ENCODE data around the gene ZNF620.

The ZNF620 gene

DNA sequence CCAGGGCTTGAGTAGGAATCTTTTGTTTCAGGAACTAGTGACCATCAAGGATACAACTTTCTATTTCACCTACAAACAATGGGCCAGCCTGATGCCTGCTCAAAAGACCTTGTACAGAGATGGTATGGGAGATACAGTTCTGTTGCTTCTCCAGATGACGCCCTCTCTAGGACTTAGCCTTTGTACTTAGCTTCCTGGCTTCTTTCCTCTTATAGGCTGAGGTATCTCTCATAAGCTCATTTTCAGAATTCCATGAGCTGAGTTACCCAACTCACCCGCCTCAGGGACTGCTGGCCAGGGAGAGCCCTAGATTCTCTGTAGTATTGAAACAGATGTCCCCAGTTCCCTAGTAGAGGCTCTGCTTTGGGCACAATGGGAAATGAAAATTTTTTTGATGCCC lies 8.6 kb upstream of the ZNF620 start:
- CTCF ChIA-PET, result no interaction called here
- TF ChIP-seq ELF4 (IDR thresholded peaks at IDR 0.05), result no peak
- no peak for TF ChIP-seq SUZ12 (IDR thresholded peaks at IDR 0.05)
- TF ChIP-seq ZNF384 (IDR thresholded peaks at IDR 0.05), result no peak
- TF ChIP-seq, protein P1, sequence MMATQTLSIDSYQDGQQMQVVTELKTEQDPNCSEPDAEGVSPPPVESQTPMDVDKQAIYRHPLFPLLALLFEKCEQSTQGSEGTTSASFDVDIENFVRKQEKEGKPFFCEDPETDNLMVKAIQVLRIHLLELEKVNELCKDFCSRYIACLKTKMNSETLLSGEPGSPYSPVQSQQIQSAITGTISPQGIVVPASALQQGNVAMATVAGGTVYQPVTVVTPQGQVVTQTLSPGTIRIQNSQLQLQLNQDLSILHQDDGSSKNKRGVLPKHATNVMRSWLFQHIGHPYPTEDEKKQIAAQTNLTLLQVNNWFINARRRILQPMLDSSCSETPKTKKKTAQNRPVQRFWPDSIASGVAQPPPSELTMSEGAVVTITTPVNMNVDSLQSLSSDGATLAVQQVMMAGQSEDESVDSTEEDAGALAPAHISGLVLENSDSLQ (IDR thresholded peaks at IDR 0.05), result no peak
- no peak for TF ChIP-seq BHLHE40 (IDR thresholded peaks at IDR 0.05; ENCODE audit: borderline replicate concordance)
- TF ChIP-seq LEF1 (IDR thresholded peaks at IDR 0.05; ENCODE audit: borderline replicate concordance), result no peak
- no peak for TF ChIP-seq HDGF (IDR thresholded peaks at IDR 0.05; ENCODE audit: borderline replicate concordance)
- TF ChIP-seq FOXK2 (IDR thresholded peaks at IDR 0.05), result no peak
- no peak for TF ChIP-seq TARDBP (IDR thresholded peaks at IDR 0.05)
- no peak for TF ChIP-seq SP1 (IDR thresholded peaks at IDR 0.05)
- TF ChIP-seq NFRKB (IDR thresholded peaks at IDR 0.05), result no peak
- no peak for TF ChIP-seq FOXM1 (IDR thresholded peaks at IDR 0.05; ENCODE audit: borderline replicate concordance)
- TF ChIP-seq L3MBTL2 (conservative IDR thresholded peaks at IDR 0.05), result no peak
- no peak for TF ChIP-seq FOXA1 (IDR thresholded peaks at IDR 0.05)
- no peak for TF ChIP-seq CTBP1 (IDR thresholded peaks at IDR 0.05; ENCODE audit: borderline replicate concordance)
- no peak for TF ChIP-seq ARNT (IDR thresholded peaks at IDR 0.05)
- POLR2A ChIA-PET, result no interaction called here
- no peak for DNase-seq (ENCODE audit: extremely low spot score)

DNA sequence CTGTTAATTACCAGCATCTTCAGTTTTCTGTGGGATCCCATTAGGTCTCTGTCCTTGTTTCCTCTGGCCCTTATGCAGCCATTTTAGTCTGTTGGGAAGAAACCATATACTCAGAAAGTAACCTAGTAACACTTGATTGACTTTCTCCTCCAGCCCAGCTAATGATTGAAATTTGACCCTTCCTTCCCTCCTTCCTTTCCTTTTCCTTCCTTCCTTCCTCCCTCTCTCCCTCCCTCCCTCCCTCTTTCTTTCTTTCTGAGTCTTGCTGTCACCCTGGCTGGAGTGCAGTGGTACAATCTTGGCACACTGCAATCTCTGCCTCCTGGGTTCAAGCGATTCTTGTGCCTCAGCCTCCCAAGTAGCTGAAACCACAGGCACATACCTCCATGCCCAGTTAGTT lies 5.9 kb upstream of the ZNF620 start:
- ChIA-PET CTCF (no interaction called here), POLR2A (interaction anchor here (1.4 kb wide), 1 partner anchor 43 kb away, joined by 3 read pairs; the partner anchor contains the start of gene RPL14)
- DNase-seq (ENCODE audit: extremely low spot score), result no peak
- no peak for TF ChIP-seq ELF4 (IDR thresholded peaks at IDR 0.05)
- TF ChIP-seq, protein P1 (IDR thresholded peaks at IDR 0.05), result no peak
- no peak for TF ChIP-seq CTBP1 (IDR thresholded peaks at IDR 0.05; ENCODE audit: borderline replicate concordance)
- no peak for TF ChIP-seq FOXM1 (IDR thresholded peaks at IDR 0.05; ENCODE audit: borderline replicate concordance)
- TF ChIP-seq SP1 (IDR thresholded peaks at IDR 0.05), result no peak
- TF ChIP-seq SUZ12 (IDR thresholded peaks at IDR 0.05), result no peak
- no peak for TF ChIP-seq L3MBTL2 (conservative IDR thresholded peaks at IDR 0.05)
- TF ChIP-seq HDGF (IDR thresholded peaks at IDR 0.05; ENCODE audit: borderline replicate concordance), result no peak
- TF ChIP-seq ARNT (IDR thresholded peaks at IDR 0.05), result no peak
- TF ChIP-seq NFRKB (IDR thresholded peaks at IDR 0.05), result no peak
- TF ChIP-seq FOXK2 (IDR thresholded peaks at IDR 0.05), result no peak
- TF ChIP-seq BHLHE40 (IDR thresholded peaks at IDR 0.05; ENCODE audit: borderline replicate concordance), result no peak
- no peak for TF ChIP-seq LEF1 (IDR thresholded peaks at IDR 0.05; ENCODE audit: borderline replicate concordance)
- TF ChIP-seq TARDBP (IDR thresholded peaks at IDR 0.05), result no peak
- no peak for TF ChIP-seq FOXA1 (IDR thresholded peaks at IDR 0.05)
- TF ChIP-seq ZNF384 (IDR thresholded peaks at IDR 0.05), result no peak

DNA sequence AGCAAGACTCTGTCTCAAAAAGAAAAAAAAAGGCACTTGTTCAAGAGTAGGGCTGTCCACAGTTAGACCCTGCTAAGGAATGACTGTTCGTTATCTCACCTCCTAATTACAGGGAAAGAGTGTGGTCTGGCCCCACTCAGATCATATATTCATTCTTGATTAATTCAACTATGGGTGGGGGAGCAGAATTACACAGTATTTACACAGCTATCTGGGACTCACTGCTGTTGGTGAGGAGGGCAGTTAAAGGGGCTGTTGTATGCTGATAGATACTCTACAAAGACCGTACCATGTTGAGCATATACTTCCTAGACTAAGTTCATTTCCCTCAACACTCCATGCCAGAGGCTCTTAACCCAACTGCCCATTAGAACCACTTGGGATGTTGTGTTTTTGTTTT lies 3.8 kb upstream of the ZNF620 start:
- TF ChIP-seq ELF4 (IDR thresholded peaks at IDR 0.05), result no peak
- ChIA-PET CTCF (no interaction called here), POLR2A (no interaction called here)
- DNase-seq (ENCODE audit: extremely low spot score), result no peak

DNA sequence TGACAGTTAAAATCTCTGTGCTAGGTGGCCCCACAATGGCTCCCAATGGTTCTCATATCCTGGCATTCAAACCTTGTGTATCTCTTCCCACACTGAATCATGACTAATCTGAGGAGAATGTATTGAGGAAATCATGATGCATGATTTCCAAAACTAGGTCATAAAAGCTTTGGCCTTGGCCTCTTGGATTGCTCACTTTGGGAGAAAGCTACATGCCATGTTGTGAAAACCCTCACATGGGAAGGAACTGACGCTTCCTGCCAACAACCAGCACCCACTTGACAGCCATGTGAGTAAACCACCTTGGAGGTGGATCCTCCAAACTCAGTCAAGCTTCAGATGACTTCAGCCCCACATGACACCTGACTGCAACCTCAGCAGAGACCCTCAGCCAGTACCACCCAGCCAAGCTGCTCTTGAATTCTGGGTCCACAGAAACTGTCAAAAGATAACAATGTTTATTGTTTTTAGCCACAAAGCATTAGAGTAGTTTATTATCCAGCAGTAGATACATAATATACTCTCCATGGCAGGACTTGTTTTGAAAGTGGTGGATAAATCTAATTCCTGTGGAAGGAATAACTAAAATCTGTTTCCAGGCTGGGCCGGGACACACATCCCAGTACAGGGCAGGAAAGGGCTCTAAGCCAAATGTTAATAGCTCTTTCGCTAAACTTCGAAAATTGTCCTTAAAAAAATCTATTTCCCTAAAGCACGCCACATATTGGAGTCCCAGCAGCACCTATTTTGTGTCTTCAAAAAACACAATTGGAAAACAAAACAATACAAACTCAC lies 1.0 kb upstream of the ZNF620 start:
- no peak for DNase-seq (ENCODE audit: extremely low spot score)
- TF ChIP-seq ARNT (IDR thresholded peaks at IDR 0.05) (no peak), FOXM1 (IDR thresholded peaks at IDR 0.05; ENCODE audit: borderline replicate concordance) (no peak), HDGF (IDR thresholded peaks at IDR 0.05; ENCODE audit: borderline replicate concordance) (no peak), LEF1 (IDR thresholded peaks at IDR 0.05; ENCODE audit: borderline replicate concordance) (no peak), CTBP1 (IDR thresholded peaks at IDR 0.05; ENCODE audit: borderline replicate concordance) (no peak), FOXK2 (IDR thresholded peaks at IDR 0.05) (no peak), ELF4 (IDR thresholded peaks at IDR 0.05) (no peak), ZNF384 (IDR thresholded peaks at IDR 0.05) (no peak), TARDBP (IDR thresholded peaks at IDR 0.05) (no peak), SUZ12 (IDR thresholded peaks at IDR 0.05) (no peak), L3MBTL2 (conservative IDR thresholded peaks at IDR 0.05) (no peak), BHLHE40 (IDR thresholded peaks at IDR 0.05; ENCODE audit: borderline replicate concordance) (no peak), NFRKB (IDR thresholded peaks at IDR 0.05) (no peak), FOXA1 (IDR thresholded peaks at IDR 0.05) (no peak), SP1 (IDR thresholded peaks at IDR 0.05) (no peak)
- TF ChIP-seq, protein P1 (IDR thresholded peaks at IDR 0.05), result no peak
- ChIA-PET POLR2A (interaction anchor here (0.5 to 3.7 kb wide), 10 partner anchors 9 to 52 kb away, joined by 3 to 36 read pairs (median 9); partner anchors contain the start of genes RPL14, ZNF619 and ZNF621), CTCF (interaction anchor here (1.7 kb wide), 1 partner anchor 19 kb away, joined by 4 read pairs; no protein-coding TSS in a partner anchor)

DNA sequence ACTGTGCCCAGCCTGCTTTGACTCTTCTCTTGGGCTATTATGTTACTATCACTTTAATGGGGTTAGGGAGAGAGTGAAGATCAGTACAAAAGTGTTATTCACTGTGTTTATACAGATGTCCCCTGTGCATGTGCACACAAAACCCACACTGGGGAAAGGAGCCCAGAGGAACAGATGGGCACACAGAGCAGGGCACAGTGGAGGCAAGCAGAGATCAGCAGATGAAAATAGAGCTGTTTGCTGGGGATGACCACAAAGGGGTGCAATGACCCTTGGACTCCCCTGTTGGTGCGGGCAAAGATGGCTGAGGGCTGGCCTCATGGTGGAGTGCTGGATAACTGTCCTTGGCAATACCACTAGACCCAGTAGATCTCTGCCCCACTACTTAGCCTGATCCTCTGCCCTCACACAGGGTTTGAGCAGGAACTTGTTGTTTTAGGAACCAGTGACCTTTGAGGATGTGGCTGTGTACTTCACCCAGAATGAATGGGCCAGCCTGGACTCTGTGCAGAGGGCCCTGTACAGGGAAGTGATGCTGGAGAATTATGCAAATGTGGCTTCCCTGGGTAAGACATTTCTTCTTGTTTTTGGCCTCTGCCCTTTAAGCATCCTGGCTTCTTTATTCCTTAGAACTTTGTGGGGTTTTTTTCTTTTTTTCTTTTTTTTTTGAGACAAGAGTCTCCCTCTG lies 5.3 kb downstream of the ZNF620 start:
- DNase-seq (ENCODE audit: extremely low spot score), result no peak
- ChIA-PET POLR2A (interaction anchor here (0.9 kb wide), 1 partner anchor 13 kb away, joined by 4 read pairs; the partner anchor contains the start of gene ZNF621), CTCF (no interaction called here)
- TF ChIP-seq FOXK2 (IDR thresholded peaks at IDR 0.05), result no peak
- no peak for TF ChIP-seq TARDBP (IDR thresholded peaks at IDR 0.05)
- no peak for TF ChIP-seq ARNT (IDR thresholded peaks at IDR 0.05)
- no peak for TF ChIP-seq ZNF384 (IDR thresholded peaks at IDR 0.05)
- no peak for TF ChIP-seq FOXA1 (IDR thresholded peaks at IDR 0.05)
- TF ChIP-seq SP1 (IDR thresholded peaks at IDR 0.05), result no peak
- TF ChIP-seq CTBP1 (IDR thresholded peaks at IDR 0.05; ENCODE audit: borderline replicate concordance), result no peak
- no peak for TF ChIP-seq ELF4 (IDR thresholded peaks at IDR 0.05)
- no peak for TF ChIP-seq HDGF (IDR thresholded peaks at IDR 0.05; ENCODE audit: borderline replicate concordance)
- no peak for TF ChIP-seq BHLHE40 (IDR thresholded peaks at IDR 0.05; ENCODE audit: borderline replicate concordance)
- TF ChIP-seq, protein P1 (IDR thresholded peaks at IDR 0.05), result no peak
- no peak for TF ChIP-seq SUZ12 (IDR thresholded peaks at IDR 0.05)
- no peak for TF ChIP-seq FOXM1 (IDR thresholded peaks at IDR 0.05; ENCODE audit: borderline replicate concordance)
- TF ChIP-seq NFRKB (IDR thresholded peaks at IDR 0.05), result no peak
- no peak for TF ChIP-seq LEF1 (IDR thresholded peaks at IDR 0.05; ENCODE audit: borderline replicate concordance)
- TF ChIP-seq L3MBTL2 (conservative IDR thresholded peaks at IDR 0.05), result no peak
